DMS79 (cell line): ENCODE data around the gene HHIPL1.

Source experiments
- DNase-seq: peaks from one replicate; lab custom pipeline; 2025; lab: John Stamatoyannopoulos, UW

HHIPL1 gene

DNA sequence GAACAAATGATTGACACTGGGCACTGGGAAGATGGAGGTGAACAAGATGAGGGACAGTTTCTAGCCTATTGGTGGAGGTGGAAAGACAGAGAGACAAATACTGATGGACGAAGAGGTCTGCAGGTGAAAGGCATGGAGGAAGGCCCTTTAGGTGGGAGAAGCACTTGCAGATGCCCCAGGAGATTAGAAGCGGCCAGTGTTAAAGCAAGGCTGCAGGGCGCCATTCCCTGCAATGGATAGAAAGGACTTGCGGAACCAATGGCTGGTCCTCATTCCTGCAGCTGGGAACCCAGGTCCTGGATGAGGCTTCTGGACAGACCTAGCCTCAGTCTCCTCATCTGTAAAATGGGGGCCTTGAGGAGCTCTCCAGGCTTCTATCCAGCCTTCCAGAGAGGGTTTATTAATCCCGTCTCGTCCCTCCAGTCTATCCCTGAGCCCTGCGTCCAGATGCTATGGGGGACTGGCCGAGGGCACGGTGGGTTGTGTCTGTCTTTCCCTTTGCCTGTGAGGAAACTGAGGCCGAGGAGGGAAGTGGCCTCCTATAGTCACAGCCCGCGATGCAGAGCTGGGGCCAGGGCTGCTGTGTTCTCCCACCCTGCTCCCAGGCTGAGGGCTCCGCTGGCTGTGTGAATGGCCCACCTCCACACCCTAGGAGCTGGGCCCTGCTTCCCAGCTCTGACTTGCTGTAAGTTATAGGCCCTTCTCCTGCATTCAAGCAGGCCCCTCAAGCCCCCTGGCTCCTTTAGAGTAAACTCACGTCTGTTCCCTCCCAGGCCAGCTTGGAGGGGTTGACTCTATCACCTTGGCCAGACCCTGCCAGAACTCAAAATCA, 72.1 kb downstream of the HHIPL1 start:
- no peak for DNase-seq

- DNase-seq: no peak
Measured at GRCh38 chr14:99717682-99718013, 72.7 kb downstream of the HHIPL1 start.

GRCh38 chr14:99718031-99718810, 73.3 kb downstream of the HHIPL1 start:
- peak; percentile 35 for DNase-seq

- no peak for DNase-seq
Measured at GRCh38 chr14:99718811-99719192, 73.9 kb downstream of the HHIPL1 start.

GRCh38 chr14:99720941-99721791, 76.2 kb downstream of the HHIPL1 start:
- no peak for DNase-seq

GRCh38 chr14:99721792-99722516, 77.0 kb downstream of the HHIPL1 start:
- DNase-seq: no peak

- no peak for DNase-seq
Measured at GRCh38 chr14:99722741-99723140, 77.8 kb downstream of the HHIPL1 start.

GRCh38 chr14:99724196-99724891, 79.4 kb downstream of the HHIPL1 start:
- DNase-seq: no peak

DNA sequence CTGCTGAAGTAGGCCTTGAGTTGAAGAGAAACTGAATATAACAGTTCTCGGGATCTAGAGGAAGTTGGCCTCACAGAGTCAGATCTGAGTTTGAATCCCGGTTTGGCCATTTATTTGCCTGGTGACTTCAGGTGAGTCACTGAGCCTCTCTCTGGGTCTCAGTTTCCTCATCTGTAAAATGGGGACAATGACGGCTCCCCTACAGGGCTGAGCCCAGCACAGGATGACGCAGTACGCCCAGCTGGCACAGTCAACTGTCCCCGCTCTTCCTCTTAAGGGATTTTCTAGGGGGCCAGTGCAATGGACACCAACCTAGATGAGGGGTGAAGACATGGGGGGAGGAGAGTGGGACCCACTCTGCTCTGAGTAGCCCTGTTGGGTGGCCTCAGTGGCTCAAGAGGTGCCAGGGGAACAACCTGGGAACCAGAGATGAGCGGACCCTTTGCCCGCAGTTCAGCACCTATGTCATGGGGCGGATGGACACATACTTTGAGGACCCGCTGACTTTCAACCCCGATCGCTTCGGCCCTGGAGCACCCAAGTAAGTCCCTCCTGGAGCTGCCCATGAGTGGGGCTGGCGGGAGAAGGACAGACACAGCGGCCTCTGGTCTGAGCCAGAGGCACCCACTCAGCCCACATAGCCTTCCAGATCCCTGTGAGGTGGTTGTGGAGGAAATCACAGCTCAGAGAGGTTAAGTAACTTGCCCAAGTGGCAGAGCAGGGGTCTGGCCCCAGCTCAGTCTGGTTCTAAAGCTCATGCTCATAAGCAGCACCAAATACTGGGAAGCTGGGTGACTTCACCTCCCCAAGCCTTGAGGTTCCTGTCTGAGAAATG, 80.2 kb downstream of the HHIPL1 start:
- no peak for DNase-seq

- peak; percentile 18 for DNase-seq
Measured at GRCh38 chr14:99725774-99726537, 81.0 kb downstream of the HHIPL1 start.

- DNase-seq: no peak
Measured at GRCh38 chr14:99726538-99727095, 81.7 kb downstream of the HHIPL1 start.

- DNase-seq: no peak
Measured at GRCh38 chr14:99727096-99727870, 82.4 kb downstream of the HHIPL1 start.

DNA sequence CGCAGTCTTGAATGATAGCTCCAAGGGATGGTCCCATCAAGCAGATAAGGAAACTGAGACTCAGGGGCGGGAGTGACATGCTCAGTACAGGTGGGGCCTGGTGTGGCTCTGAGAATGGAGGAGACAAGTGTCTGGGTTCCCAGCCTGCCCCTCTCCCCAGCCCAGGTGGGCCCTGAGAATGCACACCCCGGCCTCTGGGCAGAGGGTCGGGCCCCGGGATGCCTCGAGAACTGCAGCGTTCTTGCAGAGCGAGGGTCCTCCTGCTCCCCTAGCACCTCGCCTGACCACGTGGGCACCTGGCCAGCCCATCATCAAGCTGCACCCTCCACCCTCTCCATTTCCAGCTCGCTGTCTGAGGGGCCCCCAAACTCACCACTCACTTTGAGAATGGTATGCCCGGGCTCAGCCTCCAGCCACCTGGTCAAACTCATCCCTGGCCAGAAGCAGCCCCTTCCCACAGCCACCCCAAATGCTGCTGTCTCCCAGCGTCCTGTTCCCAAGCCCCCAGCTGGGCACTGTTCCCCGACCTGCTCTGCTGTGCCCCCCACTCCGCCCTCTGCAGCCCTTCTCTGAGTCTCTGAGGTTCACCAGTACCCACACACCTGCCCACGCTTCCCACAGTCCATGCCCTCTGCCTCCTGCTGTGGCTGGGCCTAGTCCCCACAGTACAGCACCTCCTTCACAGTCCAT, 83.4 kb downstream of the HHIPL1 start:
- DNase-seq: no peak

DNA sequence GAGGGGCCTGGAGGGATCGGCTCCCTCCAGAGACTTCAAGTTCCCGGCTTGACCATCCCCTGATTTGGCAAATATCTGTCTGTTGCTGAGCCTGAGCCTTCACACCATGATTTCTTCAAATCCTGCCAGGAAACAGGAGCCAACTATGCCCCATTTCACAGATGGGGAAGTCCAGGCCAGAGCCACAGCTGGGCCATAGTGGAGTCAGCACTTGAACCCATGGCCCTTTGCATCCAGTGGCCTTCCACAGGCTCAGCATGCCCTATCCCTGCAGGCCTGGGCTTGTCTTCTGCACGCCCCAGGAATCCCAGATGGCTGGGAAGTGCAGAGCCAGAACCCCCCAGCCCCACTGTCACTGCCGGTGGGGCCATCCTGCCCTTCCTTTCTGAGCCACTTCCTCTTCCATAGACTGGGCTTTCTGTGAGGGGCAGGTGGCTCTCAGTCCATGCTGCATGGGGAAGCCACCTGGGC, 84.1 kb downstream of the HHIPL1 start:
- no peak for DNase-seq
